HG03159 (cell line): Measurements from ENCODE around the gene PDE10A.
"Not testable (repeated sequence)": the region's sequence is repeated elsewhere in the genome, so short reads cannot be mapped to it uniquely, and the experiment has no call there.

Experiments used
- ATAC-seq: cut with Tn5 transposase; IDR thresholded peaks from one replicate; pipeline ENCODE4 v1.9.1; 2021; ENCODE audit warnings: mild to moderate bottlenecking, moderate library complexity; ENCODE audit not compliant: unreplicated experiment

PDE10A gene

GRCh38 chr6:165486183-165487137 lies 176.6 kb downstream of the PDE10A start:
- ATAC-seq, result no peak

- ATAC-seq, result no peak
Observed at GRCh38 chr6:165484178-165484889, 178.7 kb downstream of the PDE10A start.

GRCh38 chr6:165481921-165482320 lies 181.1 kb downstream of the PDE10A start:
- ATAC-seq, result no peak

- ATAC-seq, result no peak
Observed at GRCh38 chr6:165480916-165481315, 182.1 kb downstream of the PDE10A start.

- no peak for ATAC-seq
Observed at GRCh38 chr6:165478581-165478980, 184.5 kb downstream of the PDE10A start.

- ATAC-seq, result no peak
Observed at GRCh38 chr6:165469483-165469882, 193.6 kb downstream of the PDE10A start.

- no peak for ATAC-seq
Observed at GRCh38 chr6:165468340-165469235, 194.5 kb downstream of the PDE10A start.

GRCh38 chr6:165463499-165463898 lies 199.5 kb downstream of the PDE10A start:
- not testable (repeated sequence) for ATAC-seq

- not testable (repeated sequence) for ATAC-seq
Observed at GRCh38 chr6:165459605-165460301, 203.3 kb downstream of the PDE10A start.

GRCh38 chr6:165458134-165458533 lies 204.9 kb downstream of the PDE10A start:
- ATAC-seq, result no peak

- ATAC-seq, result no peak
Observed at GRCh38 chr6:165456286-165456685, 206.8 kb downstream of the PDE10A start.

GRCh38 chr6:165455488-165455887 lies 207.6 kb downstream of the PDE10A start:
- no peak for ATAC-seq

GRCh38 chr6:165453395-165453794 lies 209.6 kb downstream of the PDE10A start:
- no peak for ATAC-seq

- ATAC-seq, result no peak
Observed at GRCh38 chr6:165451838-165452237, 211.2 kb downstream of the PDE10A start.

GRCh38 chr6:165448210-165448609 lies 214.8 kb downstream of the PDE10A start:
- no peak for ATAC-seq

GRCh38 chr6:165447141-165447540 lies 215.9 kb downstream of the PDE10A start:
- ATAC-seq, result no peak

- ATAC-seq, result no peak
Observed at GRCh38 chr6:165446331-165446730, 216.7 kb downstream of the PDE10A start.

- no peak for ATAC-seq
Observed at GRCh38 chr6:165443462-165443861, 219.6 kb downstream of the PDE10A start.

- no peak for ATAC-seq
Observed at GRCh38 chr6:165441181-165441580, 221.9 kb downstream of the PDE10A start.

GRCh38 chr6:165439928-165440554 lies 223.0 kb downstream of the PDE10A start:
- ATAC-seq, result peak; percentile 57
